A204.1 (cell line): Measurements from ENCODE around the gene PCIF1.
A peak's percentile ranks its signal among the peaks of the same experiment; 100 is the strongest.
"Not testable (repeated sequence)": the region's sequence is repeated elsewhere in the genome, so short reads cannot be mapped to it uniquely, and the experiment has no call there.

Source experiments
- FAIRE-seq: peaks from 2 replicates; lab custom pipeline; 2012; peaks lifted over from hg19 to GRCh38; lab: Jason Lieb, UNC

Gene PCIF1

GRCh38 chr20:45967551-45968080 lies 33.1 kb downstream of the PCIF1 start:
- FAIRE-seq, result no peak

DNA sequence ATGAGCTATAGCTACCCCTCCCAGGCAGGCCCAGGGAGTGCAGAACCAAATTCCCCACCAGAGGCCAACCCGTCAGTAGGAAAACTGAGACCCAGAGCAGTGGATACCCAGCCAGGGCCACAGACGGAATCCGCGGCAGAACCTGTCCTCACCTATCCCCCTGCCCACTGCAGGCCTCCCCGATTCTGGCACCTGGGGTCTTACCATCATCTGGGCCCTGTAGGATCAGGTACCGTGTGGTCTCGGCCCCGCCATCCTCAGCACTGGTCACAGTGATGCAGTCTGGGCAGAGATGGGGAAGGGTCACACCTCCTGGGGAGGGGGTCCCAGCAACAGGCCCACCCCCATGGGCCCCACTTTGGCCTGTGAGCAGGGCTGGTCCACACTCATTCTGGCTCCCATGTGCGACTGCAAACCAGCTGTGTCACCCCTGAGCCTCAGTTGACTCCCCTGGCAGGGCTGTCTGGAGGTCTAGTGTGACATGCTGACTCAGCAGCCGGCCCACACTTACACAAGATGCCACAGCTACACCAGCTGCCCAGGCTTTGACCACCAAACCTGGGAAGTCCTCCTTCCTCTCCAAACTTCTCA lies 33.7 kb downstream of the PCIF1 start:
- no peak for FAIRE-seq

GRCh38 chr20:45968801-45969711 lies 34.6 kb downstream of the PCIF1 start:
- no peak for FAIRE-seq

DNA sequence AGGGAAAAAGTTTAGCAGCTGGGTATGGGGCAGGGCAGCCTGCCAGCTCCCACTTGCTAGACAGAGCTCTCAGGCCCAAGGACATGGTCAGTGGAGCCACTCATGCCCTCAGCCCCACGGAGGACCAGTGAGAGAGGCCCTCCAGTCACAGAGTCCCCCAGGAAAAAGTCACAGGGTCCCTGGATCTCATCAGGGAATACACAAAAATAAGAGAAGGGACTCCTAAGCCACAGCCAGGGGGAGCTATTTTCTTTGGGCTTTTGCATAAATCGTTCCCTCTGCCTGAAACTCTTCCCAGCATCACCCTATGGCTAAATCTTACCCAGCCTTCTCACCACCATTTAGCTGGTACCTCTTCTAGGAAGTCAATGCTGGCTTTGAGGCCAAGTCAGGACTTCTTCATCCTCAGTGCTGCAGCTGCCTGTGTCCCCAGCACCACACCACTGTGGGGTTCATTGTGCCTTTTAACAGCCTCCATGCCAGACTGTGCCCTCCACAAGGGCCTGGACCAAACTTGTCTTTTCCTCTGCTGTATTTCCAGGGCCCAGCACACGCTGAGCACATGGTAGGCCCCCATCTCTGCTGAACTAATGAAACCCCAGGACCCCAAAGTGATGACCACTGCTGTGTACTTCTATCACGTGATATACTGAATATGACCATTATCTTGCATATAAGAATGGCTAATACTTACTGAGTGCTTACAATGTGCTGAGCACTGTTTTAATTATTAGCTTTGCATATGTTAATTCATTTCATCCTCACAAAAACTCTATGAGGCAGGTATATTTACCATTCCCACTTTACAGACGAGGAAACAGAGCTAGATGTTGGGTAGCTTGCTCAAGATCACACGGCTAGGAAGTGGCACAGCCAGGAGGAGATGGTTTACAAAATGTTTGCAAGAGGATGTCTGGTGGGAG lies 35.5 kb downstream of the PCIF1 start:
- no peak for FAIRE-seq

- no peak for FAIRE-seq
Measured at GRCh38 chr20:45970646-45971424, 36.4 kb downstream of the PCIF1 start.

- no peak for FAIRE-seq
Measured at GRCh38 chr20:45971425-45971674, 36.9 kb downstream of the PCIF1 start.

DNA sequence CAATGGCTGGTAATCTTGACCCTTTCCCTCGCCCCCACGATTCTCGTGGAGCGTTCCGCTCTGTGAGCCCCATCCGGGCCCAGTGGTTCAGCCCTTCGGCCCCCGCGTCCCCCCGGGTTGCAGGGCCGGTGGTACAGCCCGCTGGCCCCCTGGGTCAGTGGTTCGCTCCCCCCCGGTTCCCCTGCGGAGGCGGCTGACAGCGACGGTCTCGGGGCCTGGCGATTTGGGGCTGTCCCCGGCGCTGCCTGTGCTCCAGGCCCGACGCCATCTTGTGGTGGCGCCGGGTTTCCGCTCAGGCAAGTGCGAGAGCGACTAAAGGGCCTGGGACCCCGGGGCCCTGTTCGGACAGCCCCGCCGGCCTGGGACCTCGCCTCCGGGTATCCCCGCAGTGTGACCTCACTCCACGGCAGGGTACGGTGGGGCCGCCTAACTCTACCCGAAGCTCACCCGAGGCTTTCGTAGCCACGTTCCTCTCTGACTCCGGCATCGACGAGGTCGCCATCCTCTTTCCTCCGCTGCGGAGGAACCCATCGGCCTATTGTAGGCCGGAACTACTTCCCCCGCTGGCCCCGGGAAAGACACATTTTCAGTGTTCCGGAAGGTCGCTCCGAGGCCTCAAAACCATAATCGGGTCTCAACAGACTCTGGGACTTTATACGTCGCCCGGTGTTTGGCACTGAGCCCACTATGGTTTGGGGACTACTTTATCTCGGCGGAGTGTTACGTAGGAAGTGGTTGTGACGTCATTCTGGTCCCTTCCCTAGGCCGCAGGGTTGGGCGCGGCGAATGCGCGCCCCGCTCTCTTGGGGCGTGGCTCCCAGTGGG lies 37.4 kb downstream of the PCIF1 start, which contains the start of gene ZNF335:
Gene ZNF335 (minus strand): TSS at position 529 of the 825 bp plus-strand sequence. CDS start 793 bp downstream, outside the sequence.
- FAIRE-seq, result peak; percentile 80

GRCh38 chr20:45972500-45973183 lies 38.2 kb downstream of the PCIF1 start:
- FAIRE-seq, result no peak

DNA sequence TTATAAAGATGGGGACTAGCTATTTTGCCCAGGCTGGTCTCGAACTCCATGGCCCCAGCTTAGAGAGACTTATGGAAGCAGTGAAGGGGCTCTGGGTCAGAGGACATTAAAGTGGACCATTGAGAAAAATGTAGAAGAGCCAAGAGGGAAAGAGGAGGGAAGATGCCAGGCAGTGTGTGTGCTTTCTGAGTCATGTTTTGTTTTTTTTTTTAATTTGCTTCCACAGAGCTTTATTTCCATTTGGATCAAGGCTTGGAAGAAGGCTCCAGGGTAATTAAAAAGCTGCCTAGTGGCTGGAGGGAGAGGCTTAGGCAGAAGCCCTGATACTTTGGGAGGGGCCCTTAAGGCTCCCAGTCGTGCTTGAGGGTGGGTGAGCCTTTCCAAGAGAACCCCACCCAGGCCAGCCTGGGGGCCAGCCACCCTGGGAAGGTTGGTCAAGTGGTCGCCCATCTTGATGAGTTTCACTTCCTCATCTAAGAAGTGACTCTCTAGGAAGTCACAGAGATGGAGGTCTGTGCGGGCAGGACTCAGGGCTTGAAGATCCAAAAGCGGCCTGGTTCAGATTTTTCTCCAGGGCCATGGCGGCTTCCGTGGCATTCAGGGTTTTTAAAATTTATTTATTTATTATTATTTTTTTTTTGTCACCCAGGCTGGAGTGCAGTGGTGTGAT lies 40.5 kb downstream of the PCIF1 start:
- FAIRE-seq, result no peak

- FAIRE-seq, result no peak
Measured at GRCh38 chr20:45975686-45976085, 41.2 kb downstream of the PCIF1 start.

DNA sequence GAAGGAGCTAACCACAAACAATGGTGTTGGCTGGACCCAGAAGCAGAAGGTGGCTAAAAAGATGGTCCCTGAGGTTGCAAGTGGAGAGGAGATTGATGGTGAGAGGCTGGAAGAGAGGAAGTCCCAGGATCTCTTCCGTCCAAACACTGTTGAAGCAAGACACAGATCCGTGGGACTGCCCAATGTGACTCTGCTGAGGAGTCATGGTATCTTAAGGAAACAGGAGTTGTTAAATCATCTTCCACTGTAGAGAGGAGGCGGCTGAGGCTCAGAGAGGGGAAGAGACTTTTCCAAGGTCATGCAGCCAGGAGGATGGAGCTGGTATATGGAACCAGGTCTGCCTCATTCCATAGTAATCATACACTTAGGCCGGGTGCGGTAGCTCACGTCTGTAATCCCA lies 41.6 kb downstream of the PCIF1 start:
- no peak for FAIRE-seq

DNA sequence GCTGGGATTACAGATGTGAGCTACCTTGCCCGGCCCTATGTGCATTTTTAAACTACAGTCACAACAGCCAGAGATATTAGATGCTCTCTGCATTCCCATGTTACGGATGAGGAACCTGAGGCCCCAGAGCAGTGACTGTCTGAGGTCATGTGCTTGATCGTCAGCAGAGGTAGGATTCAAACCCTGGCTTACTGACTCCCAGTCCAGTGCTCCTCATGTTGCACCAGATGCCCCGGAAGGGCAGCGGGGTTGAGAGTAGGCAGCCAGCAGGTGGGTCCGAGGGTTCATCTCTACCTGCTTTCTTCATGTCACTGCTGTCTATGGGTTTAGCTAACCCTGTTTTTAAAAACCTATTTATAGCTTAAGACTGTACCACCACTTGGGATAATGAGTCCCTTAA lies 46.8 kb downstream of the PCIF1 start:
- no peak for FAIRE-seq

DNA sequence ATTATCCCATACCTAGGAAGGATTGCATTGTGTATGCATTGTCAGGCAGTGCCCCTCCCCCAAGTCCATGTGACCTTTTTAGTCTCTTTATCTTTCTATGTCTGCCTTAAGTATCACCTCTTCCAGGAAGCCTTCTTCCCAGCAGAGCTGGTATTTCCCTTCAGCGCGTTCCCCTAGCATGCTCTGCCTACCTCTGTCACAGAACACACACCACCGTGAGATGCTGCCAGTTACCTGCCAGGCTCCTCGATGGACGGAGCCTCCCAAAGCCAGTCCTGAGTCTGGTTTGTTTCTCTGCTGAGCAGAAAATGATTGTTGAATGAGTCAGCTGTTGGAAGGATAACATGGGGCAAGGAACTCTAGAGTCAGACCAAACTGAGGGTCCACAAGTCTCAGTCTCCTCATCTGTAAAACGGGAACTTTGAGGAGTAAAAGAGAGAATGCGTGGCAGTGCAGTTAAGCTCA lies 48.8 kb downstream of the PCIF1 start:
- FAIRE-seq, result no peak

GRCh38 chr20:45985573-45985972 lies 51.1 kb downstream of the PCIF1 start:
- FAIRE-seq, result no peak

- no peak for FAIRE-seq
Measured at GRCh38 chr20:45987108-45987780, 52.8 kb downstream of the PCIF1 start.

DNA sequence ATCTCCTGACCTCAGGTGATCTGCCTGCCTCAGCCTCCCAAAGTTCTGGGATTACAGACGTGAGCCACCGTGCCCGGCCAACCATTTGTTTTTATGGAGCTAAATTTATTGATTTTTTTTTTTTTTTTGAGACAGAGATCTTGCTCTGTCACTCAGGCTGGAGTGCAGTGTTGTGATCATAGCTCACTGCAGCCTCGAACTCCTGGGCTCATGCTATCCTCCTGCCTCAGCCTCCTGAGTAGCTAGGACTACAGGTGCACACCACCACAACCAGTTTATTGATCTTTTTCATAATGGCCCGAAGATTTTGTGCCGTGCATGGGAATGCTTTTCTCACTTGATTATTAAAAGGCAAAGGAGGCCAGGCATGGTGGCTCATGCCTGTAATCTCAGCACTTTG lies 54.3 kb downstream of the PCIF1 start:
- FAIRE-seq, result not testable (repeated sequence)

DNA sequence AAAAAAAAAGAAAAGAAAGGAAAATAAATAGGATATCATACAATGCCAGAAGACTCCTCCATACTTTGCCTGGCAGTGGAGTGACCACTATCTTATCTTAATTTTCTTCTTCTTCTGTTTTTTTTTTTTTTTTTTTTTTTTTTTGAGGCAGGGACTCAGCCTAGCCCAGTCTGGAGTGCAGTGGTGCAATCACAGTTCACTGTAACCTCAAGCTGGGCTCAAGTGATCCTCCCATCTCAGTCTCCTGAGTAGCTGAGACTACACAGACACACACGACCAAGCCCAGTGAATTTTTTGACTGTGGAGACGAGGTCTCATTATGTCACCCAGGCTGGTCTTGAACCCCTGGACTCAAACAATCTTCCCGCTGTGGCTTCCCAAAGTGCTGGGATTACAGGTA lies 57.1 kb downstream of the PCIF1 start:
- FAIRE-seq, result no peak

DNA sequence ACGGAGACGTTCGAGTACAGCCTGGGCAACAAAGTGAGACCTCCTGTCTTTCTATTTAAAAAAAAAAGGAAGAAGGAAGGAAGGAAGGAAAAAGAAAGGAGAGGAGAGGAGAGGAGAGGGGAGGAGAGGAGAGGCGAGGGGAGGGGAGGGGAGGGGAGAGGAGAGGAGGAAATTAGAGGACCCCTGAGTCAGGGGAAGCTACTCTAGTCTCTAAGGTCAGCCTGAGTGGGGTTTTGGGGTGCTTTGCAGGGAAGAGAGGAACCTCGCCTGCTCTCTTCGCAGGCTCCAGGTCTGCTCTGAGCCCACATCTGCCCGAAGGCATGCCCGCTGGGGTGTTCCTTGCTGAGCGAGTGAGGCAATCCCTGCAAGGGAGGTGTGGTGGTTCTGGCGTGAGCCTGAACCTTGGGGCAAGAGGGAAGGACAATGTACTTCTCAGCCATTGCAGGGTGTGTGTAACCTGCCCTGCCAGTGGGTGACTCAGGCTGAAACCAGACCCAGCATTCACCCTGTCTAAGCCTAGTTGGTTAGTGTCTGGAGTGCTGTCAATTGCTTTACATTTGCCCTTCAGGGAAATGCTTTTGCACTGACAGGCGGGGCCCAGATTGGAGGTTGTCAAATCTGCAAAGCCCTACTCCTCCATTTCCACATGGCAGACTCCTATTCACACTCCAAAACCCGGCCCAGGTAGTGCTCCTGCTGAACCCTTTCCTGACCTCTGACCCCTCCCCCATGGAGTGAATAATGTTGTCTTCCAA lies 58.9 kb downstream of the PCIF1 start:
- no peak for FAIRE-seq
